ENCODE results near the gene OBP2A. TPM values are rescaled to one million over a fixed set of nuclear protein-coding genes. Genes with fewer than 3 reads are reported as not detected.

The OBP2A gene
- total RNA-seq, 1 experiment from 2014 or later: not detected

DNA sequence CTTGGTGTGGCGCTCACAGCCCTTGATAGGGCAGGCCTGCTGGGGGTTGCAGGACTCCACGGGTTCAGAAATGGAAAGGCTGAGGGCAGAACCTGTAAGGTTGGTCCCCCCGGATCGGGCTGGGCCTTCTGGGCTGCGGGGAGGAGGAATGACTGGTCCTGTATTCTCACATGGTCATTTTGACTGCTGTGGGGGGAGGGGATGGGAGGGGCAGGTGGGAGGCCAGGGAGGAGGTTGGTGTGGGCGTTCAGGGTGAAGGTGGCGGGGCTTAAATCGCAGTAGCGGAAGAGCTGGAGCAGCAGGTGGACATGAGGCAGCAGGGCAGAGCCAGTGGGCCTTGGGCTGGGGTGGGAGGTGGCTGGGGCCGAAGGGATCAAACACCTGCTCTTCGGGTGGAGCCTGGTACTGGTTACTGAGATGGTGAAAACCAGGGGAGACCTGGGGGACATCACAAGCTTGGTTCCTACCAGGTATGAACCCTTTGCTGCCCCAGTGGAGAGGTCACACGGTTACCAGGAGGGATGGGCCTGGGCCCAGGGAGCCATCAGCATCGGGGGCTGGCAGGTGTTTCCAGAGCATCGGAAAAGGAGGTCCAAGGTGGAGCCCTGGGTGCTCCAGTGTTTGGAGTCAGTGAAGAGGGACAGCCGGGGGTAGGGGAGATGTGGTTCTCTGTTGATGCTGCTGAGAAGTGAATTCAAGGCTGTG, 43.6 kb upstream of the OBP2A start:
- peaks cover 7 to 14% of the 10 kb centered on the region in 2 experiments for H3K4me1 Mint-ChIP-seq
- no peak overlapping the region for H4K91ac ChIP-seq (ENCODE audit: insufficient read length, low read depth, low read length)
- H4K8ac ChIP-seq (replicated peaks; ENCODE audit: insufficient read length, low read depth, low read length): no peak overlapping the region
- no peak overlapping the region for H2BK15ac ChIP-seq (ENCODE audit: low read depth, low read length)
- no peak overlapping the region for H3K14ac ChIP-seq (ENCODE audit: insufficient read depth, low read length)
- peaks cover 16% of the 10 kb centered on the region for H3K23me2 ChIP-seq (ENCODE audit: insufficient read length, low read depth, low read length, poor library complexity, severe bottlenecking)
- WGBS (ENCODE audit: extremely low coverage, insufficient read length, low lambda C conversion rate): no CpG with 5 or more reads among the region's 15 CpGs
- H3K4me2 ChIP-seq (ENCODE audit: insufficient read depth, insufficient read length, low read length): peak overlapping the region; percentile 72
- H3K4ac ChIP-seq (ENCODE audit: low read depth, low read length): no peak overlapping the region
- TF ChIP-seq, protein P1, sequence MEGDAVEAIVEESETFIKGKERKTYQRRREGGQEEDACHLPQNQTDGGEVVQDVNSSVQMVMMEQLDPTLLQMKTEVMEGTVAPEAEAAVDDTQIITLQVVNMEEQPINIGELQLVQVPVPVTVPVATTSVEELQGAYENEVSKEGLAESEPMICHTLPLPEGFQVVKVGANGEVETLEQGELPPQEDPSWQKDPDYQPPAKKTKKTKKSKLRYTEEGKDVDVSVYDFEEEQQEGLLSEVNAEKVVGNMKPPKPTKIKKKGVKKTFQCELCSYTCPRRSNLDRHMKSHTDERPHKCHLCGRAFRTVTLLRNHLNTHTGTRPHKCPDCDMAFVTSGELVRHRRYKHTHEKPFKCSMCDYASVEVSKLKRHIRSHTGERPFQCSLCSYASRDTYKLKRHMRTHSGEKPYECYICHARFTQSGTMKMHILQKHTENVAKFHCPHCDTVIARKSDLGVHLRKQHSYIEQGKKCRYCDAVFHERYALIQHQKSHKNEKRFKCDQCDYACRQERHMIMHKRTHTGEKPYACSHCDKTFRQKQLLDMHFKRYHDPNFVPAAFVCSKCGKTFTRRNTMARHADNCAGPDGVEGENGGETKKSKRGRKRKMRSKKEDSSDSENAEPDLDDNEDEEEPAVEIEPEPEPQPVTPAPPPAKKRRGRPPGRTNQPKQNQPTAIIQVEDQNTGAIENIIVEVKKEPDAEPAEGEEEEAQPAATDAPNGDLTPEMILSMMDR (conservative IDR thresholded peaks at IDR 0.05): no peak
- H3K27ac ChIP-seq (ENCODE audit: insufficient read length, low read depth, low read length): no peak overlapping the region
- no peaks in the 10 kb centered on the region for H3K79me2 ChIP-seq (ENCODE audit: insufficient read depth, low read length)
- no peaks in the 10 kb centered on the region; the same call in 1 of the 2 replicates for H3K4me1 ChIP-seq (ENCODE audit: insufficient read depth, low read length)
- no peak overlapping the region for H3K23ac ChIP-seq (ENCODE audit: insufficient read length, low read depth, low read length)
- no peaks in the 10 kb centered on the region for H3K27me3 ChIP-seq (ENCODE audit: insufficient read depth, low read length)
- H2BK120ac ChIP-seq (ENCODE audit: low read depth, low read length, poor library complexity, severe bottlenecking): no peak overlapping the region
- H3K36me3 Mint-ChIP-seq (ENCODE audit: insufficient read depth in 1 of 3, low read depth in 3 of 3): peaks cover 18 to 39% (median 38%) of the 10 kb centered on the region in 3 experiments; a peak in 6 of 7 replicates
- peak overlapping the region; percentile 91 to 92 for H3K4me3 Mint-ChIP-seq
- H3K9me3 Mint-ChIP-seq: no peaks in the 10 kb centered on the region; a peak in 1 of 5 replicates
- no peaks in the 10 kb centered on the region for H3K9me3 ChIP-seq (ENCODE audit: control insufficient read depth, low read depth, low read length)
- H3T11ph ChIP-seq (ENCODE audit: low read length): no peak overlapping the region
- no peak overlapping the region for H3K9ac ChIP-seq (ENCODE audit: extremely low read depth, insufficient read length, low read length)
- no peak overlapping the region for H2AFZ ChIP-seq (ENCODE audit: low read length)
- no peak overlapping the region for H4K5ac ChIP-seq (ENCODE audit: insufficient read length, low read depth, low read length)
- no peaks in the 10 kb centered on the region for H4K20me1 ChIP-seq (ENCODE audit: control insufficient read depth, insufficient read depth, insufficient read length)
- no peak overlapping the region for H2BK5ac ChIP-seq (ENCODE audit: insufficient read length, low read length)
- no peak overlapping the region for H2BK20ac ChIP-seq (ENCODE audit: low read depth, low read length, poor library complexity, severe bottlenecking)
- no peak overlapping the region for H2BK12ac ChIP-seq (ENCODE audit: insufficient read length, low read depth, low read length)
- DNase-seq: no peak
- no peaks in the 10 kb centered on the region for H3K79me1 ChIP-seq (ENCODE audit: insufficient read depth, low read depth, low read length, poor library complexity, severe bottlenecking)
- H3K27me3 Mint-ChIP-seq (ENCODE audit: low read depth): peaks cover 10% of the 10 kb centered on the region
- H2AK5ac ChIP-seq (ENCODE audit: insufficient read length, low read length): no peak overlapping the region
- H3K56ac ChIP-seq (ENCODE audit: insufficient read length, low read depth, low read length): no peak overlapping the region
- H3K27ac Mint-ChIP-seq: peak overlapping the region in 1 of 3 experiments; percentile 31; a peak in 1 of 7 replicates
- no peak overlapping the region for H3K18ac ChIP-seq (ENCODE audit: insufficient read length, low read depth, low read length)
